Hepatic stellate cell (primary cell): ENCODE data around the gene GET4.
"Not testable (repeated sequence)": the region's sequence is repeated elsewhere in the genome, so short reads cannot be mapped to it uniquely, and the experiment has no call there.

ENCODE experiments used
- DNase-seq: peaks from one replicate; pipeline ENCODE4 v3.0.0; 2011; ENCODE audit warnings: low spot score

Gene GET4

DNA sequence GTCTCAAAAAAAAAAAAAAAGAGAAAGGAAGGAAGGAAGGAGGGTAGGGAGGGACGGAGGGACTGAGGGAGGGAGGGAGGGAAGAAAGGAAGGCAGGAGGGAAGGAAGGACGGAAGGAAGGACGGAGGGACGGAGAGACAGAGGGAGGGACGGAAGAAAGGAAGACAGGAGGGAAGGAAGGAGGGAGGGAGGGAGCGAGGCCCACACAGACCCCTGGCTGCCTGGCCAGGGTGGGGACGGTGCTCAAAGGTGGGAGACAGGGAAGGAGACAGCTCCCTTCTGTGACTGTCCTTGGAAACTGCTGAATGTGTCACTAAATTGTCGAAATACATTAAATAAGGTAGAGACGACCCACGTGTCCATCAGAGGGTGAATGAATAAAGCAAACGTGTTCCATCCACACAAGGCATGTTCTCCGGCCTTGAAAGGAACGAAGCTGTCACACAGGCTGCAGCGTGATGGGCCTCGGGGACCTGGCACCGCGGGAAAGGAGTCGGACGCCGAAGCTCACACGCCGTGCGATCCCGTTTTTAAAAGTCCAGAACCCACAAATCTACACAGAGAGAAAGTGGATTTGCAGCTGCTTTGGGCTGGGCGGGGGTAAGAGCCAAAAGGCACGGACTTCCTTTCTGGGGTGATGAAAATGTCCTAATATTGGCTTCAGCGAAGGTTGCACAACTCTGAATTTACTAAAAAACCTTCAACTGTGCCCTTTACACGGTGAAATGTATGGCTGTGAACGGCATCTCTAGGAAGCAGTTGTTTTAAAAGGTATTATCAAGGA is 54.8 kb downstream of the GET4 start:
- no peak for DNase-seq

GRCh38 chr7:931871-932650 is 55.7 kb downstream of the GET4 start:
- no peak for DNase-seq

- DNase-seq = no peak
Measured at GRCh38 chr7:932651-932975, 56.3 kb downstream of the GET4 start.

DNA sequence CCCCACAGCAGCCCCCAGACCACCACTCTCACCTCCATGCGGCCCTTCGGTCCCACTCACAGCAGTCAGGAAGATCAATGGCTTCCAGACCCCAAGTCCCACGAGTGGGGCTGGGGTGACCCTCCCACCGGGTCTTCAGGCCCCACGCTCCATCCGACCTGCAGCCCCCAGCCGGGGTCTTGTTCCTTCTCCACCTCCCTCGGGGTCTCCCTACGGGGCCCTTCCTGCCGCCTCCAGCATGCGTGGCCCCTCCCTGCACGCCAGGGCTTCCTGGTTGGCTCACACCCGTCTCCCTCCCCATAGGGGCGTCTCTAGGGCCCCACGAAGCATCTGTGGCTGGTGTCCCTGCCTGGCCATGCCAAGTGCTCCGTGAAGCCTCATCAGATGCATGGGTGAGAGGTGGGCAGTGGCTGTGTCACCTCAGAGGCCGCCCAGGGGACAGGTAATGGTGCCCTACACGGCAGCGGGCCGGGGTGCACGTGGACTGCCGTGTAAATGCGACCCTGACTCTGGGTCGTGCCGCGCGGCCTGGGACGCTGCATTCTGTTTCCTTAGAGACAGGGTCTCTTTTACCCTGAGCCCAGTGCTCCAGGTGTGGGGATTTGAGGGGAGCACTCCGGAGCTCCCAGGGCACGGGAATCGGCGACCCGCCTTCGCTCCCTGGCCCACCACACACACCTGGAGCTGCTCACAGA is 58.3 kb downstream of the GET4 start:
- no peak for DNase-seq

DNA sequence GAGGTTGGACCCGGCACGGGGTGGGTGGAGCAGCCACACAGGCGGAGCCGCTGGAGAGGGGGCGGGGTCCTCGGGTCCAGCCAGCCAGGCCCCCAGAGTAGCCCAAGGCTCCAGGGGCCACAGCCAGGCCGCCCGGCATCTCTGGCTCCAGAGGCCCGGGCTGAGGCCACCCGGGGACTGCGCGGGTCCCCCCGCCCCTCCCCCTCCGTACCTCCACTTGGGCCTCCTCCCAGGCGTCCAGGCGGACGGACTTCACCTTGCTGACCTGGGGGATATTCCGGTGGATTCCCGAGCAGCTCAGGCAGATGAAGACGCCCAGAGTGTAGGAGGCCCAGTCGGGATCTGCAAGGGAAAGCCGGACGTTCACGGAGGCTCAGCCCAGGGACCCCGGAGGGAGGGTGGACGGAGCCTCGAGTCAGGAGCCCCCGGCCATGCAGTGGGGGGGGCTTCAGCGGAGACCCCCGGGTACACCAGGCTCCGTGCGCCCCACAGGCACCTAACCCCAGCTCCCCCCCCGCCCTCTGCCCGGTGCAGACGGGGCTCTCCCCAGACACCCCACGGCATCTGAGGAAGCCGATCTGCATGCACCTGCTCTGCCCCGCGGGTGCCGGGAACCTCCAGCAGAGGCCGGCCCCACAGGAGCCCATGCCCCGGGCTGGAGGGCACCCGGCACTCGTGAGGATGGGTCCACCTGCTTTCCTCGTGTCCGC is 59.0 kb downstream of the GET4 start:
- no peak for DNase-seq

- DNase-seq = no peak
Measured at GRCh38 chr7:935874-936385, 59.6 kb downstream of the GET4 start.

- peak; percentile 79 for DNase-seq
Measured at GRCh38 chr7:936386-937054, 60.2 kb downstream of the GET4 start.

GRCh38 chr7:937856-938484 is 61.6 kb downstream of the GET4 start:
- no peak for DNase-seq

DNA sequence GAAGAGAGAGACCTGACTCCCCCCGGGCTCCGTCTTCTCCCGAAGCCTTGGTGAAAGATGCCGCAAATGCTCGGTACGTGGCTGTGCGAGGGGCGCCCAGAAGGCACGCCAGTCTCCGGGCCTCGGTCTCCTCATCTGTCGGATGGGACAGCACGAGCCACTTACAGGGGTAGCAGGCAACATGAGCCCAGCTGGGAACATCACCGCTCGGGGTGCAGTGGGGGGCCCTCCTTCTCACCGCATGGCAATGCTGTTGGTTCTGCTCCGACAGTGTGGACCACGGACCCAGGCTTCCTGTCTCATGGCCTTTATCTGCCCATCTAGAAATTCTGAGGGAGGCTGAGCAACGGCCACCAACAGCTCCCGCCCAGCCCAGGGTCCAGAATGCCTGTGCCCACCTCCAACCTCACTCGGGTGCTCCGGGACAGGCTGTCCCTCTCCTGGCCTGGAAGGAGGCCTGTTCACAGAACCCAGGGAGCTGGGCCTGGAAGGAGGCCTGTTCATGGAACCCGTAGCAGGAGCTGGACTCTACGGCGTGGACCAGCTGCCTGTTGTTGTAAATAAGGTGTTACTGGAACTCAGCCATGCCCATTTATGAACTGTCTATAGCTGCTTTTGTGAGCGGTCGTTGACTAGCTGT is 62.3 kb downstream of the GET4 start:
- no peak for DNase-seq

GRCh38 chr7:939843-940242 is 63.5 kb downstream of the GET4 start:
- no peak for DNase-seq

DNA sequence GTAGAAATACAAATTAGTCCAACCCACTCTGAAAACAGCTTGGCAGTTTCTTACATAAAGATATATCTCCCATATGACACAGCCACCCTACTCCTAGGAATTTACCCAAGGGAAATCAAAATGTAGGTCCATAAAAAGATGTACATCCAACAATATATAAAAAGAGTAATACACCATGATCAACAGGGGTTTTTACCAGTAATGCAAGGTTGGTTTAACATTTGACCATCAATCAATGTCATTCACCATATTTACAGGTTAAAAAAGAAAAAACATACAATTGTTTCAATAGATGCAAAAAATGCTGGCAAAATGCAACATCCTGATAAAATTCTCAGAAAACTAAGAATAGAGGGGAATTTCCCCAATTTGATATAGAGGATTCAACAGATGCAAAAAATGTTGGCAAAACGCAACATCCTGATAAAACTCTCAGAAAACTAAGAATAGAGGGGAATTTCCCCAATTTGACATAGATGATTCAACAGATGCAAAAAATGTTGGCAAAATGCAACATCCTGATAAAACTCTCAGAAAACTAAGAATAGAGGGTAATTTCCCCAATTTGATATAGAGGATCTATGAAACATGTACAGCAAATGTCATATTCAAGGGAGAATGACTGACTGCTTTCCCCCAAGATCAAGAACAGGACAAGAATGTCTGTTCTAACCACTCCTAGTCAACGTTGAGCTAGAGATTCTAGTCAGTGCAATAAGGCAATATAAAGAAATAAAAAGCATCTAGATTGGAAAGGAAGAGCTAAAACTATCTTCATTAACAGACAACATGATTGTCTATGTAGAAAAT is 64.5 kb downstream of the GET4 start:
- no peak for DNase-seq

DNA sequence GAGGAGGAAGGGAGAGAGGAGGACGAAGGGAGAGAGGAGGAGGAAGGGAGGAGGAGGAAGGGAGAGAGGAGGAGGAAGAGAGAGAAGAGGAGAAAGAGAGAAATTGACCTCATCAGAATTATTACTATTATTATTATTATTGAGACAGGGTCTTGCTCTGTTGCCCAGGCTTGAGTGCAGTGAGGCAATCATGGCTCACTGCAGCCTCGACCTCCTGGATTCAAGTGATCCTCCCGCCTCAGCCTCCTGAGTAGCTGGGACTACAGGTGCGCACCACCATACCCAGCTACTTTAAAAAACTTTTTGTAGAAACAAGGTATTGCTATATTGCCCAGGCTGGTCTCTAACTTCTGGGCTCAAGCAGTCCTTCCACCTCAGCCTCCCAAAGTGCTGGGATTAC is 67.4 kb downstream of the GET4 start:
- DNase-seq = not testable (repeated sequence)

GRCh38 chr7:944744-945143 is 68.4 kb downstream of the GET4 start:
- DNase-seq = no peak

DNA sequence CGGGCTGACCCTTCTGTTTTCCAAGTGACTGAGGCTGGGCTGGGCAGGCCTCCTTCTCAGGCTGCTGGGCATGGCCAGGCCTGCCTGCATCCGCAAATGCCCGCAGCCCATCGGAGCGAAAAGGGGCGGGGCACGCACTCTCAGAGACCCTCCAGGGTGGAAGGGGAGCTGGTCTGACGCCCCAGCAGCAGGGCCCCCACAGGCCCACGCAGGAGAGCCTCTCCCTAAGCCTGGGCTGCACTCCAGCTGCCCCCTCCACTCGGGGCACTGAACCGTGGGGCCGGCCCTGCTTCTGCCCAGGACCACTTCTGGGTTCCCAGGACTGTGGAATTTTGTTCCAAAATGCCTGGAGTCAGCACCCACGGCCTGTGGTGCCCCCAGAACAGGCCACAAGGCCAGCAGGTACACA is 68.8 kb downstream of the GET4 start:
- no peak for DNase-seq

DNA sequence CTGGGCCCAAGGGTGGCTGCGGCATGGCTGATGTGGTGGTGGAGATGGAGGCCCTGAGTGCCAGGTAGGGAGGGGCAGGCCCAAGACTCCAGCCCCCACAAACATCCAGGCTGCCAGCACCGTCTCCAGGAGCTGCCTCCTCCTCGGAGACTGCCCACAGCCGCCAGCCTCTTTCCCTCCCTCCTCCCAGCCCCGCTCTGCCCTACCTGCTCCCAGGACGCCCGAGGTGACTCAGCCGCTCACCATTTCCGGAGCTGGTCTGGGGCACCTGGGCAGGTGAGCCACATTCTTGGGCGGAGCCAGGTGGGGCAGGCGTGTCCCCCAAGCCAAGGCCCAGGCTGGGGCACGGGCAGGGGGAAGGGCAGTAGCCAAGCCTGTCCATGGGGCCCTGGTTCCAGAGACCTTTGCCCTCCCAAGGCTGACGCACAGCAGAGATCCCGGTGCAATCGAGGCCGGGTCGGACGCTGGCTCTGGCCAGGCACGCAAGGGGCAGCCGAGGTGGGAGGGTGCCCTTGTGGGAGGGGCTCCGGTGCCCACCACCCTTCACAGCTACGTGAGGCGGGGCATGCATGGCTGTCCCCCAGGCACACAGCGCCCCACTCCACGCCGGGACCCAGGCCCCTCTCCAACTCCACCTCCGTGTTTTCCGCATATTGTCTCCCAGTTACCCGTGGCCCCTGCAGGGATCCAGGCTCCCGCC is 69.4 kb downstream of the GET4 start:
- no peak for DNase-seq
